HepG2 (cell line): ENCODE data around the gene FBXW4. TPM values are rescaled to one million over a fixed set of nuclear protein-coding genes. Genes with fewer than 3 reads are reported as not detected.

Source experiments
- ATAC-seq: fragments of 200-7000 bp; cut with Tn5 transposase; 3 replicates; pipeline ENCODE4 v1.9.1; 2020; ENCODE audit warnings: mild to moderate bottlenecking, moderate library complexity
- BruUV-seq: library from RNA; stranded (reverse); fragments of 400-500 nt; replicated peaks from 2 replicates; lab custom pipeline; 2021; lab: Mats Ljungman, UMichigan
- CTCF ChIA-PET: fragments of 300-600 bp; formaldehyde crosslinking; extraction: SDS; loops from one replicate; lab custom pipeline; 2021; ENCODE audit warnings: low total read pairs, inconsistent platforms, low intra/inter-chr PET ratio; lab: Yijun Ruan, JAX
- POLR2A ChIA-PET: fragments of 350-600 bp; sonication (Branson Sonifier 250); formaldehyde crosslinking; loops from one replicate; lab custom pipeline; 2020; ENCODE audit warnings: antibody characterized with exemption, inconsistent platforms; lab: Yijun Ruan, JAX
- DNase-seq: peaks from one replicate; pipeline ENCODE4 v3.0.0-alpha.2; 2015; ENCODE audit warnings: low spot score
- FAIRE-seq: peaks from 3 replicates; lab custom pipeline; 2011; peaks lifted over from hg19 to GRCh38; lab: Jason Lieb, UNC
- H2AFZ ChIP-seq: one replicate; pipeline ENCODE4 v1.6.1; 2011; ENCODE audit warnings: low read length, inconsistent platforms
- H3K27ac ChIP-seq: fragments of 300-600 bp; 3 replicates; pipeline ENCODE4 v1.8.0; 2011; ENCODE audit warnings: mixed run types, mild to moderate bottlenecking, mixed read lengths, low read length, inconsistent platforms; ENCODE audit not compliant: insufficient read depth; ENCODE audit errors: extremely low read length
- H3K27me3 ChIP-seq, 2 experiments: fragments of 200-600 bp in 1 of 2; 2 replicates in 1 of 2; 3 replicates in 1 of 2; pipeline versions ENCODE4 v1.6.0 to v1.8.0; 2011; ENCODE audit warnings: low read length in 2 of 2, mild to moderate bottlenecking in 2 of 2, moderate library complexity in 2 of 2, inconsistent platforms in 1 of 2; ENCODE audit not compliant: insufficient read depth in 2 of 2, control insufficient read depth in 1 of 2
- H3K36me3 ChIP-seq, 2 experiments: fragments of 200-600 bp in 1 of 2; replicated peaks in 1 of 2; 2 replicates in 1 of 2; 3 replicates in 1 of 2; pipeline versions ENCODE4 v1.5.1 to v1.8.0; 2011; ENCODE audit warnings: low read length in 2 of 2, inconsistent platforms in 1 of 2; ENCODE audit not compliant: insufficient read depth in 2 of 2, control insufficient read depth in 1 of 2
- H3K4me1 ChIP-seq: 2 replicates; pipeline ENCODE4 v1.5.1; 2012; ENCODE audit warnings: low read length, inconsistent platforms; ENCODE audit not compliant: insufficient read depth
- H3K4me2 ChIP-seq: 2 replicates; pipeline ENCODE4 v1.6.0; 2011; ENCODE audit warnings: low read depth, low read length, inconsistent platforms
- H3K4me3 ChIP-seq, 3 experiments: fragments of 200-600 bp in 1 of 3; sonication (generic), shearing (Covaris generic) in 1 of 3; replicated peaks in 1 of 3; 2 replicates each; pipeline ENCODE4 v1.5.1; 2011 to 2016; ENCODE audit warnings: low read length in 3 of 3, inconsistent platforms in 2 of 3, low read depth in 2 of 3, mild to moderate bottlenecking in 2 of 3, control low read depth in 1 of 3, mixed read lengths in 1 of 3; ENCODE audit not compliant: insufficient read depth in 1 of 3
- H3K79me2 ChIP-seq: one replicate; pipeline ENCODE4 v1.6.1; 2011; ENCODE audit warnings: low read length, inconsistent platforms; ENCODE audit not compliant: insufficient read depth
- H3K9ac ChIP-seq: 2 replicates; pipeline ENCODE4 v1.6.0; 2011; ENCODE audit warnings: mild to moderate bottlenecking, low read depth, low read length, inconsistent platforms; ENCODE audit not compliant: insufficient read depth
- H3K9me3 ChIP-seq: 2 replicates; pipeline ENCODE4 v1.5.1; 2012; ENCODE audit warnings: mild to moderate bottlenecking, low read length
- H4K20me1 ChIP-seq: 2 replicates; pipeline ENCODE4 v1.6.0; 2011; ENCODE audit warnings: inconsistent platforms, mild to moderate bottlenecking, low read length, moderate library complexity; ENCODE audit not compliant: insufficient read depth
- MED1 ChIP-seq: sonication (generic); formaldehyde crosslinking; IDR thresholded peaks from 2 replicates; pipeline ENCODE4 v1.4.0; 2020; ENCODE audit warnings: missing genetic modification reagents
- YEATS4 ChIP-seq: sonication (generic); formaldehyde crosslinking; IDR thresholded peaks from 2 replicates; pipeline ENCODE4 v1.4.0; 2020; ENCODE audit warnings: missing genetic modification reagents, borderline replicate concordance
- ZBTB20 ChIP-seq: sonication (generic); formaldehyde crosslinking; IDR thresholded peaks from 2 replicates; pipeline ENCODE4 v1.8.1; 2023; ENCODE audit warnings: missing genetic modification reagents, low read depth, mild to moderate bottlenecking, borderline replicate concordance
- ZNF136 ChIP-seq: sonication (generic); formaldehyde crosslinking; IDR thresholded peaks from 2 replicates; pipeline ENCODE4 v1.8.1; 2022; ENCODE audit warnings: low read depth, mild to moderate bottlenecking, moderate library complexity, missing genetic modification reagents
- ZNF274 ChIP-seq: sonication (generic); formaldehyde crosslinking; IDR thresholded peaks from 2 replicates; pipeline ENCODE4 v1.5.1; 2020; ENCODE audit warnings: mild to moderate bottlenecking, missing genetic modification reagents
- ZNF558 ChIP-seq: sonication (generic); formaldehyde crosslinking; IDR thresholded peaks from 2 replicates; pipeline ENCODE4 v1.9.0; 2022; ENCODE audit warnings: mild to moderate bottlenecking, missing genetic modification reagents, borderline replicate concordance
- ZNF841 ChIP-seq: sonication (generic); formaldehyde crosslinking; IDR thresholded peaks from 2 replicates; pipeline ENCODE4 v1.8.1; 2023; ENCODE audit warnings: missing genetic modification reagents, borderline replicate concordance
- WGBS: methylation state at CpG from one replicate; pipeline ENCODE4 v1.1.6; 2017; ENCODE audit warnings: low lambda C conversion rate; 5-methylcytosine and 5-hydroxymethylcytosine counted together
- in situ Hi-C: cut with HindIII; loops from 2 replicates; pipeline ENCODE4 v1.10.0; 2017; ENCODE audit warnings: low pct_unique_long_range_greater_than_20kb; ENCODE audit not compliant: extremely low pct_ligation_motif_present
- intact Hi-C: fragments of 100-400 bp; cut with micrococcal nuclease; formaldehyde crosslinking; loops from one replicate; pipeline ENCODE4 v1.10.0; 2022; ENCODE audit not compliant: unreplicated experiment
- polyA plus RNA-seq, 8 experiments: library from polyadenylated mRNA; depleted of rRNA in 3 of 8; stranded (reverse) in 7 of 8; unstranded in 1 of 8; fragments of >200 nt; fragmentation: Illumina TruSeq in 4 of 8; extraction: Trizol in 4 of 8; gene quantifications; 2 replicates each; pipeline versions ENCODE4 v1.2.1 to v1.2.3, GENCODE V29; 2011 to 2016; ENCODE audit warnings: low read depth in 4 of 8, missing spikeins in 1 of 8, mixed read lengths in 1 of 8; ENCODE audit not compliant: insufficient read depth in 1 of 8
- total RNA-seq, 5 experiments: library from RNA; depleted of rRNA; stranded (reverse); fragments of >200 nt; fragmentation: Illumina TruSeq; extraction: Trizol; gene quantifications; 2 replicates each; pipeline ENCODE4 v1.2.3, GENCODE V29; 2016; ENCODE audit warnings: low read depth in 1 of 5
- TF ChIP-seq, protein P1 (sequence below): sonication (generic); formaldehyde crosslinking; IDR thresholded peaks from 2 replicates; pipeline ENCODE4 v1.5.1; 2020; ENCODE audit warnings: missing genetic modification reagents, mild to moderate bottlenecking, borderline replicate concordance
- TF ChIP-seq, protein P2 (sequence below): sonication (generic); formaldehyde crosslinking; IDR thresholded peaks from 2 replicates; pipeline ENCODE4 v1.4.0; 2020; ENCODE audit warnings: missing genetic modification reagents; ENCODE audit errors: not compliant biosample characterization
- TF ChIP-seq, protein P3 (sequence below): sonication (generic); formaldehyde crosslinking; IDR thresholded peaks from 2 replicates; pipeline ENCODE4 v1.4.0; 2020; ENCODE audit warnings: missing genetic modification reagents
- TF ChIP-seq, protein P4 (sequence below), 2 experiments: sonication (generic) in 1 of 2; formaldehyde crosslinking in 1 of 2; IDR thresholded peaks; 2 replicates each; pipeline versions ENCODE4 v1.4.0 to v1.6.1; 2016 to 2020; ENCODE audit warnings: borderline replicate concordance in 1 of 2, low read depth in 1 of 2, mild to moderate bottlenecking in 1 of 2, missing genetic modification reagents in 1 of 2

FBXW4 gene
- total and polyA plus RNA-seq, 2 of the 13 experiments (the other 11 are each of a cell fraction or from before 2014, with no cell fraction given): 23.5 to 33.7 TPM

DNA sequence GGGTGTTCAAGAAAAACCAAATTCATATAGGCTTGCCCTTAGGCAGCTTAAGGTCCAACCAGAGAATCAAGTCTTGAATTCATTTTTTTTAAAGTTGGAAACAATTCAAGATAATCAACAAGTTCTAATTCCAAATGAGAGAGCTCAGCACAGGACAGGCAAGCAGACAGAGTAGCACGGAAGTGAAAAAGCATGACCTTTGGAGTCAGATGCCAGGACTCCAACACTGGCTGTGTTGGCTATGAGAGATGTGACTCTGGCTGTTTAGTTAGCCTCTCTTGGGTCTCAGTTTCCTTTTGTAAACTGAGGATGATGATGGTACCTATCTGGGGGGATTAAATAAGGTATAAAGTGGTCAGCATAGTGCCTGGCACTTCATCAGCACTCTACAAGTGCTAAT lies 49.3 kb downstream of the FBXW4 start:
- Histone ChIP-seq H3K36me3 (peaks cover 2 to 25% of the 10 kb centered on the region in 2 experiments; a peak in 3 of 5 replicates), H3K4me1 (no peaks in the 10 kb centered on the region), H2AFZ (no peak overlapping the region), H3K27me3 (no peaks in the 10 kb centered on the region), H3K9me3 (no peaks in the 10 kb centered on the region), H3K79me2 (no peaks in the 10 kb centered on the region), H4K20me1 (no peaks in the 10 kb centered on the region), H3K4me2 (no peak overlapping the region), H3K27ac (no peak overlapping the region), H3K4me3 (no peak overlapping the region), H3K9ac (no peak overlapping the region)
- in situ Hi-C loops: no loop called here
- intact Hi-C loops: no loop called here
- ATAC-seq (no peak), DNase-seq (no peak), FAIRE-seq (no peak)
- no TSS peak for BruUV-seq
- ChIA-PET CTCF (no interaction called here), POLR2A (no interaction called here)
- TF ChIP-seq, protein P1, sequence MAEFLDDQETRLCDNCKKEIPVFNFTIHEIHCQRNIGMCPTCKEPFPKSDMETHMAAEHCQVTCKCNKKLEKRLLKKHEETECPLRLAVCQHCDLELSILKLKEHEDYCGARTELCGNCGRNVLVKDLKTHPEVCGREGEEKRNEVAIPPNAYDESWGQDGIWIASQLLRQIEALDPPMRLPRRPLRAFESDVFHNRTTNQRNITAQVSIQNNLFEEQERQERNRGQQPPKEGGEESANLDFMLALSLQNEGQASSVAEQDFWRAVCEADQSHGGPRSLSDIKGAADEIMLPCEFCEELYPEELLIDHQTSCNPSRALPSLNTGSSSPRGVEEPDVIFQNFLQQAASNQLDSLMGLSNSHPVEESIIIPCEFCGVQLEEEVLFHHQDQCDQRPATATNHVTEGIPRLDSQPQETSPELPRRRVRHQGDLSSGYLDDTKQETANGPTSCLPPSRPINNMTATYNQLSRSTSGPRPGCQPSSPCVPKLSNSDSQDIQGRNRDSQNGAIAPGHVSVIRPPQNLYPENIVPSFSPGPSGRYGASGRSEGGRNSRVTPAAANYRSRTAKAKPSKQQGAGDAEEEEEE: no peak
- TF ChIP-seq, protein P2, sequence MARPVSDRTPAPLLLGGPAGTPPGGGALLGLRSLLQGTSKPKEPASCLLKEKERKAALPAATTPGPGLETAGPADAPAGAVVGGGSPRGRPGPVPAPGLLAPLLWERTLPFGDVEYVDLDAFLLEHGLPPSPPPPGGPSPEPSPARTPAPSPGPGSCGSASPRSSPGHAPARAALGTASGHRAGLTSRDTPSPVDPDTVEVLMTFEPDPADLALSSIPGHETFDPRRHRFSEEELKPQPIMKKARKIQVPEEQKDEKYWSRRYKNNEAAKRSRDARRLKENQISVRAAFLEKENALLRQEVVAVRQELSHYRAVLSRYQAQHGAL: no peak
- TF ChIP-seq ZBTB20 (CRISPR knock-in tag): no peak
- TF ChIP-seq ZNF274 (CRISPR knock-in tag): no peak
- no peak for TF ChIP-seq ZNF136 (CRISPR knock-in tag)
- TF ChIP-seq, protein P3, sequence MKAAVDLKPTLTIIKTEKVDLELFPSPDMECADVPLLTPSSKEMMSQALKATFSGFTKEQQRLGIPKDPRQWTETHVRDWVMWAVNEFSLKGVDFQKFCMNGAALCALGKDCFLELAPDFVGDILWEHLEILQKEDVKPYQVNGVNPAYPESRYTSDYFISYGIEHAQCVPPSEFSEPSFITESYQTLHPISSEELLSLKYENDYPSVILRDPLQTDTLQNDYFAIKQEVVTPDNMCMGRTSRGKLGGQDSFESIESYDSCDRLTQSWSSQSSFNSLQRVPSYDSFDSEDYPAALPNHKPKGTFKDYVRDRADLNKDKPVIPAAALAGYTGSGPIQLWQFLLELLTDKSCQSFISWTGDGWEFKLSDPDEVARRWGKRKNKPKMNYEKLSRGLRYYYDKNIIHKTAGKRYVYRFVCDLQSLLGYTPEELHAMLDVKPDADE (CRISPR knock-in tag): no peak
- TF ChIP-seq ZNF841 (CRISPR knock-in tag): no peak
- TF ChIP-seq YEATS4: no peak
- TF ChIP-seq, protein P4, sequence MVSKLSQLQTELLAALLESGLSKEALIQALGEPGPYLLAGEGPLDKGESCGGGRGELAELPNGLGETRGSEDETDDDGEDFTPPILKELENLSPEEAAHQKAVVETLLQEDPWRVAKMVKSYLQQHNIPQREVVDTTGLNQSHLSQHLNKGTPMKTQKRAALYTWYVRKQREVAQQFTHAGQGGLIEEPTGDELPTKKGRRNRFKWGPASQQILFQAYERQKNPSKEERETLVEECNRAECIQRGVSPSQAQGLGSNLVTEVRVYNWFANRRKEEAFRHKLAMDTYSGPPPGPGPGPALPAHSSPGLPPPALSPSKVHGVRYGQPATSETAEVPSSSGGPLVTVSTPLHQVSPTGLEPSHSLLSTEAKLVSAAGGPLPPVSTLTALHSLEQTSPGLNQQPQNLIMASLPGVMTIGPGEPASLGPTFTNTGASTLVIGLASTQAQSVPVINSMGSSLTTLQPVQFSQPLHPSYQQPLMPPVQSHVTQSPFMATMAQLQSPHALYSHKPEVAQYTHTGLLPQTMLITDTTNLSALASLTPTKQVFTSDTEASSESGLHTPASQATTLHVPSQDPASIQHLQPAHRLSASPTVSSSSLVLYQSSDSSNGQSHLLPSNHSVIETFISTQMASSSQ (IDR thresholded peaks at IDR 0.05; ENCODE audit: low read depth): no peak
- TF ChIP-seq, protein P4 (CRISPR knock-in tag; IDR thresholded peaks at IDR 0.05; ENCODE audit: borderline replicate concordance): no peak
- no peak for TF ChIP-seq ZNF558
- no peak for TF ChIP-seq MED1 (CRISPR knock-in tag)
- 88% methylated on average over 1 of the region's 1 CpG for WGBS
